Measurements from ENCODE around the gene STK40.

Gene STK40, protein sequence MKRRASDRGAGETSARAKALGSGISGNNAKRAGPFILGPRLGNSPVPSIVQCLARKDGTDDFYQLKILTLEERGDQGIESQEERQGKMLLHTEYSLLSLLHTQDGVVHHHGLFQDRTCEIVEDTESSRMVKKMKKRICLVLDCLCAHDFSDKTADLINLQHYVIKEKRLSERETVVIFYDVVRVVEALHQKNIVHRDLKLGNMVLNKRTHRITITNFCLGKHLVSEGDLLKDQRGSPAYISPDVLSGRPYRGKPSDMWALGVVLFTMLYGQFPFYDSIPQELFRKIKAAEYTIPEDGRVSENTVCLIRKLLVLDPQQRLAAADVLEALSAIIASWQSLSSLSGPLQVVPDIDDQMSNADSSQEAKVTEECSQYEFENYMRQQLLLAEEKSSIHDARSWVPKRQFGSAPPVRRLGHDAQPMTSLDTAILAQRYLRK

DNA sequence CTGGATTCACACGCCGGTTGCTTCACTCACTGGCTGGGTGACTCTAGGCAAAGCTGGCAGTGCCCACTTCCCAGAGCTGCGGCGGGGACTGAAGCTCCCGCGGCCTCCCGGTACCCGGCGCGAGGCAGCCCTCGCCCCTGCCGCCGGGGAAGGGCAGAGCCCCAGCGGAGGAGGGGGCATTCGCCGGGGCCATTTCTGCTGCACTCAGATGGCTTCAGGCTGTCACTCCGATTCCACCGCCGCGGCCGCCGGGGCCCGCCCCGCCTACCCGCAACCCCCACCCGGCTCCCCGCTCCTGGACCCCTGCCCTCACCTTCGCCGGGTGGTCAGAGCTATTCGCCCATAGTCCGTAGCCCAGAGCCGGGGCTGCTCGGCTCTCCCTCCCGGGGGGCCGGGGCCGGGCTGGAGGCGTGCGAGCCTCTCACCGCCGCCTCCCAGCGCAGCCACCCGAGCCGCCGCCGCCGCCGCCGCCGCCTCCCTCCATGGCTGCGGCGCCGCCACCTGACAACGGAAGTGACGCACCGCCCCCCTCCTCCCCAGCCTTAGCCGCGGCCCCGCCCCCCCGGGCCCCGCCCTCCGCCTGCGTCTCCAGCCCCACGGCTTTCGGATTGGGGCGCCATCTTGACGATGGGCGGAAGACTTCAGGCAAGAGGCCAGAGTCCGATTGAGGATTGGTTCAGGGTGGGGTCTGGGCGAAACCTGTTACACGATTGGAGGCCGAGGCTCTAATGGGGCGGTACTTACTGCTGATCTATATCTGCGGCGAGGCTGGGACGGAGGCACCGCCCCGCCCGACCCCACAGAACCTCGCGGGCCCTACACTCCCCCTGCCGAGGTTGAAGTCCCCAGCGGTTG, at the start of gene STK40:
STK40 (minus strand) TSS at position 515 of the 855 bp plus-strand sequence. CDS start 24,592 bp downstream, outside the sequence.
- peak; percentile 98 for DNase-seq

DNA sequence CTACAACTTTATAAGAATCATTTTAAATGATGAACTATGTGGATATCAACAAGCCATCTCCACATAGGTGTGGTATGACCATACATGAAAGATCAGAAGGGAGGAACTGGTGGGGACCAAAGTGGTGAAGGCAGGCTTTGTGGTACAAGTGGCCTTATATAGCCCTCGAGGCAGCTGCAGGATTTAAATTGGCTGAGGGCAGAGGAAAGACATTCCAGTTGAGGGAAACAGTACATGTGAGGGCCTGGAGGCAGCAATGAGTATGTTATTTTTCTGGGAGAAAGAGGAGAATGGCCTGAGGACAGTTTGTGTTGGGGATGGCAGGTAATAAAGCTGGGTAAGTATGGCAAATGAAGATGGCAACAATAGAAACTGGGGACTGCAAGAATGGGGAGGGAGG, 47.4 kb upstream of the STK40 start:
- no peak for DNase-seq

DNA sequence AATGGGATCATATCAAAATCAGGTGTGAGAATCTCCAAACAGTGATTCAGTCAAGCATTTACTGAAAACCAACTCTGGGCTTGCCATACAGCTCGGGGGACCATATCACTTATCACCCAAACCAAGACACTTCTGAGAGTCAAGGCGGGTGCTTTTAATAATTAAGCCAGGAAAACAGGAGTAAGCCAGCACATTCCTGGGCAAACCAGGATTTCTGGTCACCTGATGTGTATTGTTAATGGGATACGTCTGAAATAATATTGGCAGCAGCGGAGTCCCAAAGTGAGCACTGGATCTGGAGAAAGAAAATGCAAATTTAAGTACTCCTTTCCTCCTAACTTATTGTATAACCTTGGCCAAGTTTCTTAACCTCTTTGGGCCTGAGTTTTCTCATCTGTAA, 46.9 kb upstream of the STK40 start:
- no peak for DNase-seq

GRCh38 chr1:36425791-36426190, 40.1 kb upstream of the STK40 start:
- DNase-seq, result no peak

- no peak for DNase-seq
These were observed 35.9 kb upstream of the STK40 start for GRCh38 chr1:36421649-36422048.

- DNase-seq, result peak; percentile 94
These were observed 35.2 kb upstream of the STK40 start for GRCh38 chr1:36420836-36421317.

GRCh38 chr1:36420409-36420808, 34.7 kb upstream of the STK40 start:
- DNase-seq, result no peak

- no peak for DNase-seq
These were observed 33.8 kb upstream of the STK40 start for GRCh38 chr1:36419569-36419968.

DNA sequence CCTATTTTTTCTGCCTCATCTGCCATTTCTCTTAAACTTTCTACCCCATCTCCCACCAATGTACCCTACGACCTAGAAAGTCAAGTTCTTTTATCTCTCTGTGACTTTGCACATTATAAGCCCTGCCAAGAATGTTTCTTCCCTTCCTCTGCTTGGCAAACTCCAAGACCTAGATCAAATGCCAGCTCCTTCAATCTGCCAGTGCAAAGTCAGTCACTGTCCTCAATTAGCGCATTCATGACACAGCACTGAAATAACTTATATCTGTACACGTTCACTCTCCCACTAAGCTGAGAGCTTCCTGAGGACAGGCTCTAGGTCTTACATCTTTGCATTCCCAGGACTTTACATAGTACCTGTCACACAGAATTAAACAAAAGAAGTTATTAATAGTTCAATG, 33.4 kb upstream of the STK40 start:
- DNase-seq, result no peak

- DNase-seq, result no peak
These were observed 32.2 kb upstream of the STK40 start for GRCh38 chr1:36417931-36418330.

DNA sequence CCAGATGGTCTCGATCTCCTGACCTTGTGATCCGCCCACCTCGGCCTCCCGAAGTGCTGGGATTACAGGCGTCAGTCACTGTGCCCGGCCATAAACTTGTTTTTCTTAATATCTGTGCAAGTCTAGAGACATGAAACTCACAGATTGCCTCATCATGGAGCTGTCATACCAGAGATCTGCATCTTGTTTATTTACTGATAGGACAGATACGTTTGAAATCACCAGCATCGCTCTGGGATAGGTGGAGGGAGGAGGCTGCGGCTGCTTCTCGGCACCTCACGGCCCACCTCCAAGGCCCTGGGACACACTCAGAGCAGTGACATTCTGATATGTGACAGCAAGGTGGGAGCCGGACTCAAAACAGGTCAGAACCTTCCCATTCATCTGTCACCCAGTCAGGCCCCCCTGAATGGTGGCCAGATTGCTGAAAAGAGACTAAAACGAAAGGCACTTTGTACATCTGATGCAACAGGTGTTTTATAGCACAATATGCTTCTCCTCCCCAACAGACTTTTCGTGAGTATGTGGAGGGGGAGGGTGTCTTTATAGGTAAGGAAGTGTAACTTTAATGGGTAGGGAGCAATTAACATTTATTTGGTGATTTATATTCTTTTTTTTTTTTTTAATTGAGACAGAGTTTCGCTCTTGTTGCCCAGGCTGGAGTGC, 30.1 kb upstream of the STK40 start:
- DNase-seq, result no peak

DNA sequence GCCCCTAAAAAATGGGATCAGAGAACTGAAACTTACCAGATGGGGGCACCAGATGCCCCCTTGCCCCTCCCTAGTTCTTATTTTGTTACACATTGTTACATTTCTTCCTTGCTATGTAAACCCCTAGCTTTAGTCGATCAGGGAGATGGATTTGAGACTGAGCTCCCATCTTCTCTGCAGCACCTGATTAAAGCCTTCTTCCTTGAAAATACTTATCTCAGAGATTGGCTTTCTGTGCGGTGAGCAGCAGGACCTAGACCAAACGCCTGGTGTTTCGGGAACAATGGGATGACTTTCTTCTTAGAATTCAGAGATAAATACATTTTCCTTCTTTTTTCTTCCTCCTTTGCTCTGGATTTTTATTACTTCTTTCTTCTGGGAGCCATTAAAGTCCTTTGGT, 28.7 kb upstream of the STK40 start:
- DNase-seq, result no peak

DNA sequence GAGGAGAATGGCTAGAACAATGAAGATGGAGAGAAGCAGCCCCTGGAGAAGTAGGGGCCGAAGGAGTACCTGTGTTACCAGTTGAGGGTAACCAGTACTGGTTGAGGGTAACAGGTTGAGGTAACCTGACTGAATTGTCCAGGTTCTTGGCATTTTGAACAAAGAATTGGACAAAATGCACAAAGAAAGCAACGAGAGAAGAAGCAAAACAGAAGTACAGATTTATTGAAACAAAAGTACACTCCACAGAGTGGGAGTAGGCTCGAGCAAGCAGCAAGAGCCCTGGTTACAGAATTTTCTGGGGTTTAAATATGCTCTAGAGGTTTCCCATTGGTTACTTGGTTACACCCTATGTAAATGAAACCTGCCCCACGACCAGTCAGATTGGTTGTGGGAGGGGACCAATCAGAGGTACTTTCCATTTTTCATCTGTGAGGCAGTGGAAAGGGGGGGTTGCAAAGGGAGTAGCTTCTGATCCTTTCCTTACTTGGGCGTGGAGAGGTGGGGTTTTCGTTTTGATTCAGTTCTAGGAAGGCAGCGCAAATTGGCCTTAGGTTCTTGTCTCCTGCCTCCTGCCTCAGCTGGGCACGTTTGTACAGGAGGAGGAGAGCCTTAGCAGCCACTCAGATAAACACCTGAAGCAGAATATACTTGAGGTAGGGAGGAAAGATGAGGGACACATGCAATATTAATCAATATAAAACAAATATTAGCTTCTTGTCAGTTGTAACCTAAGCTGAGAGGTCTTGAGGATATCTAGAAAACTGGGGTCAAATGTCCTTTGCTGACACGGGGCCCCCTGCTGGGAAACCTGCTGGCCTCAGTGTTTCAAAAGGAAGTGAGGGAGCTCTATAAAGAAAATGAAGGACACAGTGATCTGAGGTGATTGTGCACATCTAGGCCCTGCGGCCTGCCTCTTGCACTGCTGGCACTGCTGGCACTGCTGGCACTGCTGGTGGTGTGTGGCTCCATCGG, 26.2 kb upstream of the STK40 start:
- DNase-seq, result no peak

DNA sequence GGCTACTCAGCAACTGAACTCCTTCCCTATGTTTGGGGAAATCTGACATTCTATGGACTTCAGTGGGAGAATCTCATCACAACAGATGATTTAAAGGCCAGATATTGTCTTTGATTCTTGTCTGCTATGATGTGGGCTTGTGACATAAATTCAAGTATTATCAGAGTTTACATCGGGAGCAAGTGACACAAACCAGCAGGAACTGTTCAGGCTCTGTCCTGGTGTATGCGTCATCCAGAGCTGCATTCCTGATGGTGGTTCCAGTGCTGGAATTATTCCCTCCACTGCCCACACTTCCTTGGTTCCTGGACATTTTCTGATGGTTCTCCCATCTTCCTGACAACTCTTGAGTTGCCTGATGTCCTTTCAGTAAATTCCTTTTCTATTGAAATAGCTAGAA, 22.8 kb upstream of the STK40 start:
- no peak for DNase-seq

- DNase-seq, result no peak
These were observed 20.7 kb upstream of the STK40 start for GRCh38 chr1:36406440-36406839.

GRCh38 chr1:36402504-36402890, 16.8 kb upstream of the STK40 start:
- DNase-seq, result no peak

DNA sequence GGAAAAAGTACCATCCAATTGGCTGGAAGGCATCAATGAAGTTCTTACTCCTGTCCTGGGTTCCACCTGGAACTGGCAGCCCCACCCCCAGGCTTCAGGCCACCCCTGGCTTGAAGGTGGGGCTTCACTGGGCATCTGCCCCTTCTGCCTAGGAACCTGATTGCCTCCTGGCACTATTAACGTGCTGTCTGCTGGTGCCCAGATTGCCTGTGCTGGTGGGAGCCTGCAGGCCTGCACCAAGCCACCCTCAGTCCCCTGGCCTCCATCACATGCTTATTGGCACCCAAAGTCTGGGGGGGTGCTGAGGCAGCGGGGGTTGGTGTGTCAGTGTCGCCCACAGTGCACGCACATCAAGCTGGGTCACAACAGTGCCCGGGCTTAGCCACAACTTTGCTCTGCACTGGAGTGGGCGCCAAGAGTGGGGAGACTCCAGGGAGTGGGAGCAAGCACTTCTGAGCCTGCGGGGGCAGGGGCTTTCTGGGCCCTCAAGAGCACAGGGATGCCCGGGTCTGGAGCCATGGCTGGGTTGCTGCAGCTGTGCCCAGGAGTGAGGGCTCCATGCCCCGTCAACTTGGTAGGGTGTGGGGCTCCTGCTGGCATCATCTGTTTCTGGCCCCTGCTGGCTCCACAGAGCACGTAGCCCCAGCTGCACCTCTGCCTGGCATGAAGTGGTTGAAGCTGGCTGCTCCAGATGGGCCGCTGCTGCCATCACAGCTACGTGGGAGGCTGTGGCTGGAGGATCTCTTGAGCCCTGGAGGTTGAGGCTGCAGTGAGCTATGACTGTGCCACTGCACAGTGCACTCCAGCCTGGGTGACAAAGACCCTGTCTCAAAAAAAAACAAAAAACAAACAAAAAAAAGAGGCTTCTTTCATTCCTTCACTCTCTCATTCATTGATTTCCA, 16.1 kb upstream of the STK40 start:
- no peak for DNase-seq

DNA sequence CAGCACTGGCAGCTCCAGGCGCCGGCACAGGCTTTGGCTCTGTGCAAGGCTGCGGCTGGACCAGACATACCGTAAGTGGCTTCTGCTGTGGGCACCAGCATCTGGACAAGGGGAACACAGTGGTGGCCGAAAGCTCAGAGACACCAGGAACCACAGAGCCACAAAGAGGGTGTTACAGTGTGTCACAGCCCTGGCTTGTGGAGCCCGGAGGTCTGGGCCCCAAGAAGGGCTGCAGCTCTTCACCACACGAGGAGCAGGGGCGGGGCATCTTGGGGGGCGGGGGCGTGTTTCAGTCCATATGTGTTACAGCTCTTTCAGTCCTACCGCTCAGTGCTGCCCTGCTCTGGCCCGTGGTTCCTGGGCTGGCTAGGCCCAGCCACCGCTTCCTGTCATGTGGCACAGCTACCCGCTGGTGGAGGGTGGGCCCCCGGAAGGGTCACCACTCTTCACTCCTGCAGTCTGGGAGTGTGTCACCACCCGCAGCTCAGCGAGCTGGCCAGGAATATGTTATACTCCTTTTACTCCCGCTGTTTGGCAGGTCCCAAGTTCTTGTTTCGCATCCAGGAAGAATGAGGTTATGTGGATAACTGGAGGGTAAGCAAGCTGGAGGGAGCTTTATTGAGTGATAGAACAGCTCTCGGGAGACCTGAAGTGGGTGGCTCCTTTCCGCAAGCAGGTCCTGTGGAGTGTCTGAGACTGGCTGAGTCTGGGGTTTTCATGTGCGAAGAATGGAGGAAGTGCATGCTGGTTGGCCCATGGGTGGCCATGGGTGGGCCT, 15.3 kb upstream of the STK40 start:
- DNase-seq, result peak; percentile 46

- no peak for DNase-seq
These were observed 14.7 kb upstream of the STK40 start for GRCh38 chr1:36400514-36400824.

GRCh38 chr1:36398370-36398977, 12.8 kb upstream of the STK40 start:
- no peak for DNase-seq

Measured in stimulated activated CD4-positive, alpha-beta T cell treated with anti-CD3 and anti-CD28 coated beads, Interleukin-12 subunit alpha, Interleukin-12 subunit beta, amount 100 ng/mL, for 4 hours (primary cell).